Measurements from ENCODE around the gene TSPAN3.

Gene TSPAN3

DNA sequence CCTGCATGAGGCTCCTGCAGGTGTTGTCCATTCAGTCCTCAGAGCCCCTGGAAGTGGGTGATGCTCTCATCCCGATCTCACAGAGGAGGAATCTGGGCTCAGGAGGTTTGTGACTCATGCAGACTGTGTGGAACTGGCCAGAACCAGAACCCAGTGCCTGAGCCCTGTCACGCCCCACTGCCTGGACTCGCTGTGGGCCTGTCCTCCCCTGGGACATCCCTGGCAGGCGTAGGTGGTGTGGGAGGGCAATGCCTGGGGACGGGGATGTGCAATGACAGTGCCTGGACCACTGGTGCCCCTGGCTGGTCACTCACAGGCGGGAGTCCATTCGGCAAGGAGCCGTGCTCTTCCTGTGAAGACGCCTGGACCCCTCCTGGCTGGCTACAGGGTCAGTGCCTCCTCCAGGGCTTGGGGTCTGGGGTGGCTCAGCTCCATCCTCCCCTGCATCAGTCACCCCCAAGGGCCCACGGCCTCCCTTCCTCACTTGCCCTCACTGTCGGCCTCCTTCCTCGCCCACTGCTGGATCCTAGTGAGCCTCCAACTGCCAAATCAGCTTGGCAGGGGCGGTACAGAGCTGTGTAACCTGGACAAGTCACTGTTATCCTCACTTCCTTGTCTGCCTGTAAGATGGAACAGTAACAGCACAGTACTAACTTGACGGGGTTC is 61.1 kb downstream of the TSPAN3 start:
- no peak for DNase-seq (ENCODE audit: low read depth in 2 of 2)

DNA sequence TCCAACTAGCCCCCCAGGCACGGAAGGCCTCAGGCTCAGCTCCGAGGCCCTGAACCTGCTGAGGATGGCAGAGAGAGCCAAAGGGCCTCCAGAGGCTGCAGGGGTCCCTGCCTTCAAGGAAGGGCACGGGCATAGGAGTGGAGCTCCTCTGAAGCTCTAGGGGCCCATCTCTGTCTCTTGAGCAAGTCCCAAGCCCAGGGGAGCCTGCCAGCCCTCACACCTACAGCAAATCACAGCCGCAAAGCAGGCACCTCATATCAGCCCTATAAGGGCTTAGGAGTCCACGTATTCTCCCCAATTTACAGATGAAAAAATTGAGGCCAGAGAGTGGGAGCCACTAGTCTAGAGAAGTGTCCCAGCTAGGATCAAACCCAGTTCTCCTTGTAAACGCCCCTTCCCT is 61.7 kb downstream of the TSPAN3 start:
- no peak for DNase-seq (ENCODE audit: low read depth in 2 of 2)

DNA sequence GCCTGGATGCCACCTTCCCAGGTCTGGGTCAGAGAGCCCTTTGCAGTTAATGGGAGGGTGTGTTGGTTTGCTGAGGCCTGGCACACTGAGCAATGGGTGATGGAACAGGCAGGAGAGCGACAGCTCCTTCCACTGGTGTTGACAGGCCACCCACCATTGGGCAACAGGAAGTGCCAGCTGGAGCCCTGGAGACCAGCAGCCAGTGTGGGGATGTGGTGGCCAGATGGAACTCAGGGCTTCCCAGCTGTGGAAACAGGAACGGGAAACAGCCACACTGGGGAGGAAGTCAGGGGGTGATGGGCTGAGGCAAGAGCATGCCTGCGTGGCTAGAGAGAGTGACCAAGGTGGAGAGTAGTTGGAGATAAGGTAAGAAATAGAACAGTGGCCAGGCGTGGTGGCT is 66.7 kb downstream of the TSPAN3 start:
- DNase-seq (ENCODE audit: low read depth in 2 of 2), result no peak

DNA sequence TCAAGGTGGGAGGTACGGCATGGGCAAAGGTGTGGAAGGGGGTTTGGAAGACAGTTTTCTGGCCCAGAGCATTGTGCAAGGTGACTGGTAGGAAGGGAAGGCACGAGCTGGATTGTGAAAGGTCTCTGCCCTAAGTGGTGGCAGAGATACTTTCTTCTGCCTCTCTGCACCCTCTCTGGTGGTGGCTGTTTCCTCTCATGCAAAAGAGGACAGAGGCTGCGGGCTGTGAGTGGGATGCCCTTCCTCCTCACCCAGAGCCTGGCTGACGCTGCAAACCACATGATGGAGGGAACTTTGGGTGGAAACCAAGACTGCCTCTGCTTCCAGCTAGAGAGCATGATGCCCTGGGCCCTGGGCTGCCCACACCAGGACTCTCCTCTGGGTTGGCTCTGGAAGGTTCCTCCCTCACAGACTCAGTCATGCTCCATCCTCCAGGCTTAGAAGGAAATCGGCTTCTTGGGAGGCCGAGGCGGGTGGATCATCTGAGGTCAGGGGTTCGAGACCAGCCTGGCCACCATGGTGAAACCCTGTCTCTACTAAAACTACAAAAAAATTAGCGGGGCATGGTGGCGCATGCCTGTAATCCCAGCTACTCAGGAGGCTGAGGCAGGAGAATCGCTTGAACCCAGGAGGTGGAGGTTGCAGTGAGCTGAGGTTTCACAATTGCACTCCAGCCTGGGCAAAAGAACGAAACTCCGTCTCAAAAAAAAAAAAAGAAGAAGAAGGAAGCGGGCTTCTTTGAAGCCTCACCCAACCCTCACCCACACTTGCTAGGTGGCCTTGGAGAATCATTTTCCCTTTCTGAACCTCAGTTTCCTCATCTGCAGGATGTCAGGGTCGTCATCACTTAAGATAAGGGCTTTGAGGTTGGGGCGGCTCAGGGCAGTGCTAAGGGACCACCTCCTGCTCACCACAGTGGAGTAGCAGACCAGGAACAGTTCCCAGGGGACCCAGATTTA is 67.7 kb downstream of the TSPAN3 start:
- peak; percentile 59 to 63 for DNase-seq (ENCODE audit: low read depth in 2 of 2)

DNA sequence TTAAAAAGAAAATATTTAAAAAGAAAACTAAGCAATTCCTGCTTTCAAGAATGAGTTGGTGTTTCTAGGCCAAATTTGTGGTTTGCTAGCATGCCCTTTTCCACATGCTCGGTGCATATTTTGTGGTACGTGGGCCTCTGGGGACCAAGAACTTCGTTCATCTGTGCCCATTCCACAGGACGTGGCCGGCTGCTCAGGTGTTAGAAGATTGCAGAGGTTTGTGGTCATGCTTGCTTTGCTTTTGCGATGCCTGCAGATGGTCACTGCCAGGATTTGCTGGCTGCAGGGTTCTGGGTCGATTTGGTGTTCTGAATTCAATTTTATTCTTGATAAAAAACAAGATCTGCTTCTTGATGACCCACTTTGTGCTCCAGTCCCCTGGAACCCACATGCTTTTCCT is 68.5 kb downstream of the TSPAN3 start:
- DNase-seq (ENCODE audit: low read depth in 2 of 2), result no peak

DNA sequence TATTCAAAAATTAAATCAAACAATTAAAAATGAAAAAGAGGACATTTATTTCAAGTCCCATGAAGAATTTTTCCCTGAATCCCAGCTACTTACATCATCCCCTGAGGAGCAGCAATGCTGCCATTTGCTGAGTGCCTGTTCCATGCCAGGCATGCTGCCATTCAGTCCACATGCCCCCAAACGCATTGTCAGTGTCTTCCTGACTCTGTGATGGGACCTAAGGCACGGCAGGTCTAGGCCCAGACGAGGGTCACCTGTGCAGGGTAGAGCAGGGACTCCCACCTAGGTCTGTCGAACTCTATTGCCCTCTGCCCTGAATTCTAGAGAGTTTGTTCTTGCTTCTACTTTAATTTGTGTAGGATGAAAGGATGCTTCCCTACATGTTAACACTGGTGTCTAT is 68.9 kb downstream of the TSPAN3 start:
- no peak for DNase-seq (ENCODE audit: low read depth in 2 of 2)

DNA sequence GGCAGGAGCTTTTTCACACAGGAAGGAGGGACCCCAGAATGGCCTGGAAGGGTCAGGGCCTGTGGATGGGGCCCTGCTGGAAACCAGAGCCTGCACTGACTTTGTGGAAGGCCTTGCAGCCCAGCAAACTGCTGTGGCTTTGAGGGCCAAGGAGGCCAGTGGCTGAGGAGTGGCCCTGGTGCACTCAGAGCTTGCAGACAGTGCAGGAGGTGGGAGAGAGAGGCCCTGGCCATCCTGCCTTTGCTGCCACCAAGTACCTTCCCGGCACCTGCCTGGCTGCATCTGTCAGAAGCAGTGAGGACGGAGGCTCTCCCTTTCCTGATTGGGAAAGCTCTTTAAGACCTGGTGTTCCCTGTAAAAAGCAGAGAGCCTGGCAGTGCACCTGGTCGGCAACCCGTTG is 69.6 kb downstream of the TSPAN3 start:
- no peak for DNase-seq (ENCODE audit: low read depth in 2 of 2)

DNA sequence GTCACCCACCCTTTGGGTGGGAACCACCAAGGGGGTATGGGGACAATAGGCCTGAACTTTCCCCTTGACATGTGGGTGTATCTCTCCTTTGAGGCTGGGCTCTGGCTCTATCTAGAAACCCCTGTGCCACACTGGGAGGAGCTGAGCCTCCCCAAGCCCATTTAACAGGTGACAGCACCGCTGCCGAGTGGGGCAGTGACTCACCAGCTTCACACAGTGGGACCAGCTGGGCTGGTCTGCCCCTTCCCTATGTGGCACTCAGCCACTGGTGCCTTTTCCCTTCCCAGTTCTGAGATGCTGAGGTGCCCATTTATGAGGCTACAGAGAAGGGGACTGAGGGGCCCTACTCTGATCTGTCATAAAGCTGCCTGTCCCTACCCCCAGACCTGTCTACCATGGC is 70.9 kb downstream of the TSPAN3 start:
- no peak for DNase-seq (ENCODE audit: low read depth in 2 of 2)

DNA sequence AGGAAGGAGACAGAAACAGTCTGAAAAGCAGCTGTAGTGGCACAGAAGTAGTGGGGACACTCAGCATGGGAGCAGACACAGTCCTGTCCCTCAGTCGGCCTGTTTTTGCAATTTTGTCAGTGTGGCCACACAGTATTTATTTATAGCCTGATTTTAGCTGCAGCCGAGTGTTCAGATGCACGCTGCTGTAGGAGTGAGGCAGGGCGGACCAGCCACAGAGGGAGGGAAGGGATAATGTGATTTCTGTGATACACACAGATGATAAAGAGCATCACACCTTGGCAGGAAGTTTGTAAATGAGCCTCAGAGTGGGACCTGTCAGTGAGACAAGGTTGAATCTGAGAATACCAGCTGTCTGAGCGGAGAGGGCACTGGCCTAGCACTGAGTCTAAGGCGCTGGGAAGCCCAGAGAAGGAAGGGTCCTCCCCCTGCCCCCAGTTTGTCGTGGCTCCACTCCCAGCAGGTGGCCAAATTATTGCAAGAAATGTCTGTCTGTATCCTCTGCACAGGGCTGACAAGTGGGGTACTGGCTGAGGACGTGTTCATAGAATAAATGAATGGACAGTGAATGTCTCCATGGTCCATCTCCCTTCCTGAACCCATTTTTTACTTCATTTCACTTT is 72.1 kb downstream of the TSPAN3 start:
- DNase-seq (ENCODE audit: low read depth in 2 of 2), result no peak

DNA sequence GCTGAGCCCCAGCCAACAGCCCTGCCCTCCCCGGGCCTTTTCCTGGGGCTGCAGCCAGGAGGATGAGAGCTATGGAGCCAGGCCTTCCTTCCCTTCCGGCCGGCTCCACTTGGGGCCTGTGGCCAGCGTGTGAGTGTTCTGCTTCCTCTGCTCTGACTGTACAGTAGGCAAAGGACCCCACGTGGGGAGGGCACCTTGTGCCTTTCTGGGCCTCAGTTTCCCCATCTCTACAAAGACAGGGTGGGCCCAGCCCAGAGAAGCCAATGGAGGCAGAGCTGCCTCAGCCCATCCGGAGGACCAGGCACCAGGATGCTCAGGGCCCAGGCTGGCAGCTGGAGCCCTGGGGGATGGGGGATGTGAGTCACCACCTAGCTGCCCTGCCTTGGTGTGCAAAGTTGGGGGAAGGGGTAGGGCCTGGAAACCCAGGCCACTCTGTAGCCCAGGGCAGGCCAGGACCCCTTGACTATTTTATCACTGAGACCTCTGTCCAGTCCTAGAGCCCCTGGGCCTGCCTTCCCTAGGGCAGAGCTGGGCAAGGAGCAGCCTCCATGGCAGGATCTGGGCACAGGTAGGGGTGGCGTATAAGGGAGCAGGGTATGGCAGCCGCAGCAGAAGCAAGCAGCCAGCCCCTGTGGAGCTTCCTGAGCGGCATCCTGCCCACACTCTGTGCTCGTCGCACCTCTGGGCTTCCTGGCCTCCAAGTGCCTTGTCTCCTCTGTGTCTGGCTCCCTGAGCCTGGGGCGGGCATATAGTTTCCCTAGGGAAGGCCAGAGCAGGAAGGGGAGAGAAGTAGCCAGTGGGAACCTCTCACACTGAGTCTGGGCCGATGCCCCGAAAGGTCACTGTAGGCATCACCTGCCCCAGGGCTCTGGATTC is 74.1 kb downstream of the TSPAN3 start:
- DNase-seq (ENCODE audit: low read depth in 2 of 2), result peak; percentile 49 to 56

DNA sequence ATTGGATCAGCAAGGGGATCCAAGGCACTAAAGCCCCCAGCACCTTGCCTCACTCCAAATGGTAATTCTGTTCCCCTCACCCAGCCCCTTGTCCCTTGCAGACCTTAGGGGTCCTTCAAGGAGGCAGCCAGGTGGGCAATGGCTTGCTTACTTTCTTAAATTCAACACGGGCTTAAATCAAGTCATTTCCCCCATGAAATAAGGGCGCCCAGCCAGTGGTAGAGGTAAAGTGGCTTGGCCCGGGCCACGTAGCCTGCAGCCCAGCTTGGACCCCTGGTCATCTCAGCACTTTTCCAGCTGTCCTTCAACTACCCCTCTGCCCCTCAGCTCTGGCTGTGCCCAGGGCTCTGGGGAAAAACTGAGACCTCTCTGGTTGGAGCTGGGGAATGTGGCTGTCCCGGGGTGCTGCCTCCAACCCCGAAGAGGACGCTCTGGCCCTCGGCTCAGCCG is 74.8 kb downstream of the TSPAN3 start:
- no peak for DNase-seq (ENCODE audit: low read depth in 2 of 2)

DNA sequence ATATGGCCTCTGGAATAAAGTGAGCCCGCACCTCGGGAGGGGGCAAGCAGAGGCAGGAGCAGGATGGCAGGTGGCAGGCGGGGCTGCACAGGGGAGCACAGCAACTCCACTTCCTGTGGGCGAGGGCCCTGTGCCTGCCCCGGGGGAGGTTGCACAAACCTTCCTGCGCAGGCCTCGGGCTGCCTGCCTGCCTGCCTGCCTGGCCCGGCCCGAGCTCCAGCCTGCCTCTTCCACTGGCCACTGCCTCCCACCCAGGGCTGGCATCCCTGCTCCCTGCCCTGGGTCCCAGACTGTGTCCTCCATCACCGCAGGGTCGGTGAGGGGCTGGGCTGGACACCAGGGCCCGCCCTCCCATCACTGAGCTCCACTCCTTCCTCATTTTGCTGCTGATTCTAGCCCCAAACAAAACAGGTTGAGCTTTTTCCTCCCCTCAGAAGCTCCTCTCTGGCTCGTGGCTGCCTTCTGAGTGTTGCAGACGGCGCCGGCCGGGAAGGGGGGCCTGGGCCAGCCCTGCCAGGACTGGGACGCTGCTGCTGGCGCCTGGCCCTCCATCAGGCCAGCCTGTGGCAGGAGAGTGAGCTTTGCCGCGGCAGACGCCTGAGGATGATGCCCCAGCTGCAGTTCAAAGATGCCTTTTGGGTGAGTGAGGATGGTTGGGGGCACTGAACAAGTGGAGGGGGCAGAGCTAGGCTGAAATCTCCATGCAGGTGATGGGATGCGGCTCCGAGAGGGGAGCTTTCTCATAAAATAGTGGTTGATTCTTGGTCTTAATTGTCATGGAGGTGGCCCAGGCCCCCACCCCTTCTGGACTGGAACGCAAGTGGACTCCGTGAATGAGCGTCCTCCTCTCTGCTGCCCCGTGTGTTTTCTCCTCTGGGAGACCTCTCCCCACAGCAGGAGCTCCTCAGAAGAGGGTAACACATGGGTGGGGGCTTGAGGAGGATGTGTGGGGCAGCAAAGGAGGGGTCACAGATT is 75.7 kb downstream of the TSPAN3 start, which contains the start of gene PSTPIP1:
Gene PSTPIP1 (plus strand): TSS at position 156 of the 975 bp plus-strand sequence. CDS start 448 bp downstream, at position 604.
- peak; percentile 41 to 46 for DNase-seq (ENCODE audit: low read depth in 2 of 2)

DNA sequence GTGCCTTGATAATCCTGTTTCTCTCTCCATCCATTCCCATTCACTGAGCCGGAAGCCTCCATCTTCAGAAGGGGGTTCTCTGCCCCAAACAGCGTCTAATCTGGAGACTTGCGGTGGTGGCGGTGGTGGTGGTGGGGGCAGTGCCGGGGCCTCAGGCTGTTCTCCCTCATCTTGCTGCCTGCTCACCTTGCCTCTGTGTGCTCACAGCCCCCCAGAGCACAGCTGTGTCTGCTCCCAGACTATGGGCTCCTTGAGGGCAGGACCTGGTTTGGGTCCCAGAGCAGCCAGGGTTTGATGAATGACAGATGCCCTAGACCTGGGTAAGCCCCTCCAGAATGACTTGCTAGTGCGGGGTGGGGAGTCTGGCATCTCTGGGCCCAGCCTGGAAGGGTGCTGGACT is 76.4 kb downstream of the TSPAN3 start:
- no peak for DNase-seq (ENCODE audit: low read depth in 2 of 2)

DNA sequence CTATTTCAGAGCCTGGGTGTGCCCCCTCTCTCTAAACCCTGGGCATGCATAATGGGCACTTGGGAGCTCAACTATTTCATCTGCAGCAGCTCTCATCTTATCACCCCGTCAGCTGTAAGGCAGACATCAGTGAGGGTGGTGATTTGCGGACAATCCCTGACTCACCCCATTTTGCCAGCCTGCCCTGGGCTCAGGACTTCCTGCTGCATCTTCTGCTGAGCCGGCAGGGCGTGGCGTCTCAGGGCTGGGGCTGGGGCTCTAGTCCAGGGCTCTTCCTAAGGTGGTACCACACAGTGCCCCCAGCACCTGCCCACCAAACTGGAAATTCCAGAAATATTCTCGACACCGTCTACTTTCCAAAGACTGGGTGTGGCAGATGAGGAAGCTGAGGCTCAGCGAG is 76.9 kb downstream of the TSPAN3 start:
- peak in 1 of 2 donors; percentile 48 for DNase-seq (ENCODE audit: low read depth in 2 of 2)

DNA sequence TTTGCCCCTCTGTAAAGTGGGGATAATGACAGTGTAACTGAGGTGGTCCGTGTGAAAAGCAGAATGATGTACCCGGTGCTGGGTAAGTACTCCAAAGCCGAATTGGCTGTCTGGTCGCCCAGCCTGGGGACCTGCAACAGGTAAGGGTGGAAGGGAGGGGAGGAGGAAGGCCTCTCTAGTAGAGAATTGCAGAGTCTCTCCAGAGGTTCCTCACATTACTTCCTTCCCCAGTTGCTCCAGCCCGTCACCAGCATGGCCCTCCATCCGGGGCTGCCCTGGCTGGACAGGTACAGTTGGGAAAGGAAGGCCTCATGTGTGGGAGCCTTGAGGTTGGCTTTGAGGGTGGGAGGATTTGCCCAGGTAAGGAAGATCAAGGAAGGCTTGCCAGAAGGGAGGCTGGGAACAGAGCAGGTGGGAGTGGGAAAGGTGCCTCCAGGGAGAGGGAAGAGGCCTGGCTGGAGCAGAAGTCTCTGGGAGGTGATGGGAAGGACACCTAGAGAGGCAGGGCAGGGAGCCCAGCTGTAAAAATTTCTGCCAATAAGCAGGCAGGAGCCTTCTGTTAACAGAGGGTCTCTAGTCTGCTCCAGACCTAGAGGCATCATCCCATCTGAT is 77.7 kb downstream of the TSPAN3 start:
- no peak for DNase-seq (ENCODE audit: low read depth in 2 of 2)

DNA sequence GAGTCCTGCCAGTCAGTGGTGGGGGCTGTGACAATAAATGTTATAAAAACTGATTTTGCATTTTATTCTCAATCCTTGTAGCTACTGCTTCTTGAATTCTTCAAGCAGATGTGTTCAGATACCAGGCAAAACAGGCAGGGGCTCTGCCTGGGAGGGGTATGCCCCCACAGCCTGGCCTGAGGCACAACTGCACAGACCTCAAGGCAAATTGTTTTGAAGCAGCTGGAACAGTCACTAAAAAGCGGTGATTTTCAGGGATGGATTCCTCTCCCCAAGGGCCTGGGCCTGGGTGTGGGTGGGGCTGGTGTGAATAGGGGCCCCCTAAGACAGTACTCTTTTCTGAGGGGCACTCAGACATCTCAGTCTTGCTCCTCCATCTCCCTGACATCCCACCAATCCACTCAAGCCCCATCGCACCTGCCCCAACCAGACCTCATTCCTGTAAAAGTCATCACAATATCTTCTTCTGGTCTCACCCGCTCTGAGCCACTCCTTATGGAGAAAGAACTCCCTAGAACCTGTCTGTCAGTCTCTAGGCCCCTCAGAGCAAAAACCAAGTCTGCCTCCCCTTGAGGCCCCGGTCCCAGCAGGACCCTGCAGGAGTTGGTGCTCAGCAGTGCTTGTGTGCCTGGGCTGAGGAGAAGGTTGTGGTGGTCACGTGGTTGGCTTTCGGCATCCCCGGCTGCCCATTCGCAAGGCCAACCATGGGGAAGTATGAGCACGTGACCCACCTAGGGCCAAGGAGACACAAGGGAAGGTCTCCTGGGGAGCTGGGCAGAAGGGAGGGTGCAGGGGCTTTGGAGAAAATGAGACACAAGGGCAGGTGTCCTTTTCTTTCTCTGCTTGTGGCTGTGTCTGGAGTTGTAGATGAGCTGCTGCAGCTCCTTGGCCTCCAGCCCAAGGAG is 78.9 kb downstream of the TSPAN3 start:
- no peak for DNase-seq (ENCODE audit: low read depth in 2 of 2)

All from activated CD4-positive, alpha-beta T cell treated with anti-CD3 and anti-CD28 coated beads for 24 hours (primary cell).